Neural progenitor cell (in vitro differentiated cells): ENCODE results near the gene KY.

Source experiments
- CTCF ChIP-seq: fragments of 200-600 bp; sonication (generic); IDR thresholded peaks from 2 replicates; pipeline ENCODE4 v1.5.1; 2017; ENCODE audit warnings: antibody characterized with exemption, mild to moderate bottlenecking
- EZH2 ChIP-seq: fragments of 200-600 bp; sonication (generic); IDR thresholded peaks from 2 replicates; pipeline ENCODE4 v1.6.1; 2017; ENCODE audit warnings: antibody characterized with exemption, mild to moderate bottlenecking, moderate library complexity
- EZH2phosphoT487 ChIP-seq: fragments of 200-600 bp; sonication (generic); IDR thresholded peaks from 2 replicates; pipeline ENCODE4 v1.6.1; 2017; ENCODE audit warnings: antibody characterized with exemption

GRCh38 chr3:134690226-134690625 is 39.4 kb upstream of the KY start:
- TF ChIP-seq CTCF (no peak), EZH2 (no peak), EZH2phosphoT487 (no peak)
